NCI-H2227 (cell line): ENCODE data around the gene PHOSPHO1.
A peak's percentile ranks its signal among the peaks of the same experiment; 100 is the strongest.
"Not testable (repeated sequence)": the region's sequence is repeated elsewhere in the genome, so short reads cannot be mapped to it uniquely, and the experiment has no call there.

Source experiments
- DNase-seq: peaks from one replicate; lab custom pipeline; 2025; ENCODE audit not compliant: unreplicated experiment; lab: John Stamatoyannopoulos, UW

Gene PHOSPHO1

GRCh38 chr17:49230636-49231562 lies at the start of gene PHOSPHO1:
TSS of gene PHOSPHO1 (minus strand) at chr17:49230787. CDS start at chr17:49226691, 4,096 bp downstream.
- DNase-seq, result peak; percentile 91

GRCh38 chr17:49280061-49280460 lies 49.5 kb upstream of the PHOSPHO1 start:
- DNase-seq, result no peak

- not testable (repeated sequence) for DNase-seq
Observed at GRCh38 chr17:49279263-49280015, 48.9 kb upstream of the PHOSPHO1 start.

GRCh38 chr17:49278076-49278475 lies 47.5 kb upstream of the PHOSPHO1 start:
- no peak for DNase-seq

GRCh38 chr17:49277638-49278037 lies 47.1 kb upstream of the PHOSPHO1 start:
- no peak for DNase-seq

GRCh38 chr17:49275981-49276380 lies 45.4 kb upstream of the PHOSPHO1 start:
- not testable (repeated sequence) for DNase-seq

GRCh38 chr17:49269356-49269755 lies 38.8 kb upstream of the PHOSPHO1 start:
- DNase-seq, result no peak

GRCh38 chr17:49267912-49268311 lies 37.3 kb upstream of the PHOSPHO1 start:
- no peak for DNase-seq

GRCh38 chr17:49266233-49266632 lies 35.6 kb upstream of the PHOSPHO1 start:
- no peak for DNase-seq

- DNase-seq, result not testable (repeated sequence)
Observed at GRCh38 chr17:49261540-49261939, 31.0 kb upstream of the PHOSPHO1 start.

- DNase-seq, result no peak
Observed at GRCh38 chr17:49260817-49261291, 30.3 kb upstream of the PHOSPHO1 start.

- DNase-seq, result peak; percentile 45
Observed at GRCh38 chr17:49260011-49260816, 29.6 kb upstream of the PHOSPHO1 start.

GRCh38 chr17:49259663-49260010 lies 29.1 kb upstream of the PHOSPHO1 start:
- DNase-seq, result no peak

GRCh38 chr17:49258394-49258793 lies 27.8 kb upstream of the PHOSPHO1 start:
- no peak for DNase-seq

- no peak for DNase-seq
Observed at GRCh38 chr17:49255125-49255524, 24.5 kb upstream of the PHOSPHO1 start.

- DNase-seq, result no peak
Observed at GRCh38 chr17:49254066-49254465, 23.5 kb upstream of the PHOSPHO1 start.

- DNase-seq, result no peak
Observed at GRCh38 chr17:49252148-49252695, 21.6 kb upstream of the PHOSPHO1 start.

- DNase-seq, result no peak
Observed at GRCh38 chr17:49249890-49250522, 19.4 kb upstream of the PHOSPHO1 start.

GRCh38 chr17:49249292-49249794 lies 18.8 kb upstream of the PHOSPHO1 start:
- peak; percentile 69 for DNase-seq

- DNase-seq, result no peak
Observed at GRCh38 chr17:49247944-49248343, 17.4 kb upstream of the PHOSPHO1 start.
